Activated CD8-positive, alpha-beta memory T cell treated with anti-CD3 and anti-CD28 coated beads, Interleukin-2, amount 50 U/mL, for 1 hour (primary cell): ENCODE data around the gene PAK4.

Experiments
- DNase-seq: peaks from one replicate; pipeline ENCODE4 v3.0.0-alpha.2; 2020; ENCODE audit errors: extremely low read depth

The PAK4 gene

DNA sequence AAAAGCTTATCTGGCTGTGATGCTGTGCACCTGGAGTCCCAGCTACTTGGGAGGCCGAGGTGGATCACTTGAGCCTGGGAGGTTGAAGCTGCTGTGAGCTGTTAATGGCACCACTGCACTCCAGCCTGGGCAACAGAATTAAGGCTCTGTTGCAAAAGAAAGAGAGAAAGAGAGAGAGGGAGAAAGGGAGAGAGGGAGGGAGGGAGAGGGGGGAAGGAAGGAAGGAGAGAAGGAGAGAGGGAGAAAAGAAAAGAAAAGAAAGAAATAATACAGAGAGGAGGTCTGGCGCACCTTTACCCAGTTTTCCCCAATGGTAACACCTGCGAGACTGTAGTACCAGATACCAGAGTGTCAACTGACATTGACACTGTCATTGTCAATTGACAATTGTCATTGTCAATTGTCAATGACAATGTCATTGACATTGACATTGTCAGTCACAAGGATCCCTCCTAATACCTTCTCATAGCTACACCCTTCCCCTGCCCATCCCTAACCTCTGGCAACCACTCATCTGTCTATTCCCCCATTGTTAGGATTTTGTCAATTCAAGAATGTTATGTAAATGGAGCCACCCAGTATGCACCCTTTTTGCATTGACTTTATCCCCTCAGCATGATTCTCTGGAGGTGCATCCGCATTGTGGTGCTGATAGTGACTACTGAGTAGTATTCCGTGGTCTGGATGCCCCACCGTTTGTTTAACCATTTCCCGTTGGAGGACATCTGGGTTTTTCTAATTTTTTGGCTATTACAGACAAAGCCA, 21.3 kb downstream of the PAK4 start:
- no peak for DNase-seq

DNA sequence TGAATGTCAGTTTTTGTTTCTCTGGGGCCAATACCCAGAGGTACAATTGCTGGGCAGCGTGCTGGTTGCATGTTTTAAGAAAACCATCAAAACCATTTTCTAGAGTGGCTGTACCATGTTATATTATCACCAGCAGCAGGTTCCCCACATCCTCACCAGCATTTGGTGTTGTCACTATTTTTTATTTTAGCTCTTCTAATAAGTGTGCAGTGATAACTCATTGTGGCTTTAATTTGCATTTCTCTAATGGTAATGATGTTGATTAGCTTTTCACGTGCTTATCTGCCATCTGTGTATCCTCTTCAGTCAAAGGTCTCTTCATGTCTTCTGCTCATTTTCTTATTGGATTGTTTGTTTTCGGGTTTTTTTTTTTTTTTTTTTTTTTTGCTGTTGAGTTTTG, 21.9 kb downstream of the PAK4 start:
- no peak for DNase-seq

DNA sequence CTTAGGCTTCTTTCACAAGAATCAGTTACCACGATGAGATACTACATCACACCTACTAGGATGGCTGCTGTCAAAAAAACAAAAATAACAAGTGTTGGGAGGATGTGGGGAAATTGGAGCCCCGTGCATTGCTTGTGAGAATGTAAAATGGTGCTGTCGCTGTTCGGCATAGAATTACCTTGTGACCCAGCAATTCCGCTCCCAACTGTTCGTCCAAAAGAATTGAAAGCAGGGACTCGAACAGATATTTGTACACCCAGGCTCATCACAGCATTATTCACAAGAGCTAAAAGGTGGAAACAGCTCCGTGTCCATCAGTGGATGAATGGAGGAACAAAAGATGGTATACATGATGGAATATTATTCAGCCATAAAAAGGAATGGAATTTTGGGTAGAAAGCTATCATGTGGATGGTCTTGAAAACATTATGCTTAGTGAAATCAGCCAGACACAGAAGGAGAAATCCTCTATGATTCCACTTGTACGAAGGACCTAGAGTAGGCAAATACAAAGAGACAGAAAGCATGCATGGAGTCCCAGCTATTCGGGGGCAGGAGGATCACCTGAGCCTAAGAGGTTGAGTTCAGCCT, 23.4 kb downstream of the PAK4 start:
- DNase-seq = no peak

DNA sequence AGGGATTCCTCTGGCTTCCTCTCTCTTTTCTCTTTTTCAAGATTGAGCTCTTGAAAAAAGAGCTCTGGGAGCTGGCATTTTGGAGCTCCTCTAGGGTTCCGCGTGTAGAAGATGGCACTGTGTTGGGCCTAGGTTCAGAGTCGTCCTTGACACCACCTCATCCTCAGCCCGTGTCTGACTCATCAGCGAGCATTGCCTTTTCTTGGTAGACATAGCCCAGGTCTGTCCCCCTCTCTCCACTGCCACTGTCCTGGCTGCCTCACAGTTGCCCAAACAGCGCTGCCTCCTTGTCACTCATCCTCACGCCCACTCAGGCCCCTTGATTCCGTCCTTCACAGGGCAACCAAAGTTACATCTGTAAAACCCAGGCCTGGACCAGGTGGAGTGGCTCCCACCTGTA, 24.6 kb downstream of the PAK4 start:
- no peak for DNase-seq

DNA sequence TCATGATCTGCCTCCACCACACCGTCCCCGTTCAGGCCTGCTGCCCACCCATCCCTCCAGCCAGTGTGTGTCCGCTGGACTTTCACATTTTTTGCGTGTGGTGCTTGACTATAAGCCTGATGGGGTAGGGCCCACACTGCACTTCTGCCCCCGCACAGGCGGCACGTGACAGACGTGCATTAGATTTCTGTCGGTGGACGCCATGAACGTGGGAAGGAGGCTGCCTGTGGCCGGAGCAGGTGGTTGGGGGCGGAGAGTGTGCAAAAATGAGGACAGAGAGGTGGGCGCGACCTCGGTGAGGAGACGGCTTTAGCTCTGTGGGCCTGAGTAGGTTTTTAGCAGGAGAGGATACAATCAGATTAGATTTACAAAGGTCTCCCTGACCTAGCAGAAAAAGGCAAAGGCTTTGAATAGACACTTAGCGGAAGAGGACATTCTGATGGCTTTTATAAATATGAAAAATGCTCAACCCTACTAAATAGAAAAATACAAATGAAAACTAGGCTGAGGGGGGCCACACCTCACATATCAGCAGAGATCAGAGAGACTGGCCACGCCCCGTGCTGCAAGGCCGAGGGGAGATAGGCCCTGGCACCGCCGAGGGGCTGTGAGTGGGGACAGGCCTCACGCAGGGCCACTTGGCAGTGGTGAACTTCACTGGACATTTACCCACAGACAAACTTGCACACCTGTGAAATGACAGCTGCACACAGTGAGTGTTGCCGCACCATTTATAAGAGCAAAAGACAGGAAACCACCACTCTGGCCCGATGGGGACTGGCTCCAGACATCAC, 25.4 kb downstream of the PAK4 start:
- no peak for DNase-seq

DNA sequence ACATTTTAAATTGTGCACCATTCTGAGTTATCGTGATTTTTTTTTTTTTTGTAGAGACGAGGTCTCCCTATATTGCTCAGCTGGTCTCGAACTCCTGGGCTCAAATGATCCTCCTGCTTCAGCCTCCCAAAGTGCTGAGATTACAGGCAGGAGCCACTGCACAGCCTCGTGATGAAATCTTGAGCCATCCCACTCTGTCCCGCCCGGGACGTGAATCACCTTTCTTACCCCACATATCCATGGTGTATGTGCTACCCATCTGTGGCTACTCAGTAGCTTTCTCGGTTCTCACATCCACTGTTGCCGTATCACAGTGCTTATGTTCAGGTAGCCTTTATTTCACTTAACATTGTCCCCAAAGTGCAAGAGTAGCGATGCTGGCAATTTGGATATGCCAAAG, 26.5 kb downstream of the PAK4 start:
- DNase-seq = no peak

DNA sequence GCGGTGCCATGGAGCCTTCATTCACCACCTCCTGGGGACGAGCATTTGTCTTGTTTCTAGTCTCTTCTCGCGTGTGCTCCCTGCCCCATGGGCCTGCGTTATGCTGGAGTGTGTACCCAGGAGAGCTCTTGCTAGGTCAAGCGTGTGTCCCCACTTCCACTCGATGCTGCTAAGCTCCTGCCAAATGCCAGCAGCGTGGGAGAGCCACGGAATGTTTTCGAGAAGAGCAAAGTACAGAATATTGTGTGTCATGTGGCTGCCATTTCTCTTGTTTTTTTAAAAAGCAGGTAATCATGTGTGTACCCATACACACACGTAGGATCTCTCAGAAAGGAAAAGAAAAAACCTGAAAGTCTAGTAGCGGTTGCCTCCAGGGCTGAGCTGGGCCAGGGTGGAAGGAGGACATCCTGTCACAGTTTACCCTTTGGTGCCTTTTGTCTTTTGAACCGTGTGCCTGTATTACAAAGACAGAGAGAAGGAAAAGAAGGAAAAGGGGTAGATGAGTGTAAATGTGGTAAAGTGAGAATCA, 28.6 kb downstream of the PAK4 start:
- no peak for DNase-seq

DNA sequence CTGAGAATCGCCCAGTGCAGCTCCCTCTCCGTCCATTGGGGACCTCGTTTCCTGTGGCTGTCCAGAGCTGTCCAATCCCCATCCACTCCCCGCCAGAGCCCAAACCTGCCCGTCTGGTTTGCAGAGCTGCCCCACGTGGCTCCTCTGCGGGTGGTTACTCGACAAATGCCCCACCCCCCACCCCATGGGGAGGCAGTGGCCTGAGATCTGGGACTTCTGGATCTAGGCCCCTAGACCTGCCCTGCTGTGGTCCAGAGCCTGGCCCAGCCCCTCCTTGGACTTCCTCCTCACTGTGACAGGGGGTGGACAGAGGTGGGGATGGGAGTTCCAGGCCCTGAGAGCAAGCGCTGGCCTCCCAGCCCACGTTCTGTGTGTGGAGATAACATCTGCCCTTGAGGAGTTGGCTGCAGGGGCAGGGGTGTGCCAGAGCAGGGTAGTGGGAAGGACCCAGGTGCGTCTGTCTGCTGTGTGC, 29.1 kb downstream of the PAK4 start:
- no peak for DNase-seq

DNA sequence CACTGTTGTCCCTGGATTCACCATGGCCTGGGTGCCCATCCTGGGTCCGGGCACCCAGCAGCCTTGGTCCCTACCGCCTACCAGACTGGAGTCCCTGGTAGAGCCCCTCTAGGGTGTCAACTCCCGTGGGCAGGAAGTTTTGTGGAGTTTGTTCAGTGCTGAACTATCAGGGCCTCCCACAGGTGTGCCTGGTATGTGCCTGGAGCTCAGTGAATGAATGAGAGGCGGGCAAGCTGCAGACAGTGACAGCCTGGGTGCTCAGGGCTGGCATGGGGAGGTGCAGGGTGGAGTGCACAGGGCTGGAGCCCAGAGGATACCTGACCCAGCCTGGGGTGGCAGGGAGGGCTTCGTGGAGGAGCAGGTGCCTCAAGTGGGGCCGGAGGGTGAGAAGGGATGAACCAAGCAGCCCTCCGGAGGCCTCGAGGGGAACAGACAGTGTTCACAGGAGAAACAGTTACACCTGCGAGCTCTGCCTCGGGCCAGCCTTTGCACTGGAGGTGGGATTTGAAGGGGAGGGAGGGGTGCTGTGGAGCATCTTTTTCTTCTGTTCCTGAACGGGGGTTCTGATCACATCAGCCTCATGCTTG, 29.6 kb downstream of the PAK4 start:
- DNase-seq = no peak

DNA sequence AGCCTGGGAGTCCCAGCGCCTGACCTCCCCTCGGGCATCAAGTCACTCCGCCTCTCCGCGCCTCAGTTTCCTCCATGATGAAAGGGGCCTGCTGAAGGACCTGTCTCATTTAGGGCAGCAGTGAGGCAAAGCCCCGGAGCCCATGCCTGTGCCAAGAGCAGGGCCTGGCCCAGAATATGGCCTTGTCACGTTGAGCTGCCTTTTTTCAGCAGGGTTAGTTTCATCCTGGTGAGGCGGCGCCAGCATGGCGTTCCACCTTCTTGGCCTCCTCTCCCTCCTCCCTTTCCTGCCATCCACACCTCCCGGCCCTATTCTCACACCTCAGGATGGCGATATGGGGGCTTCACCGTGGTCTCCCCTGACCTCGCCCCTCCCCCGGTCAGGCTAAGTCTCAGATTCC, 30.2 kb downstream of the PAK4 start:
- DNase-seq = no peak

DNA sequence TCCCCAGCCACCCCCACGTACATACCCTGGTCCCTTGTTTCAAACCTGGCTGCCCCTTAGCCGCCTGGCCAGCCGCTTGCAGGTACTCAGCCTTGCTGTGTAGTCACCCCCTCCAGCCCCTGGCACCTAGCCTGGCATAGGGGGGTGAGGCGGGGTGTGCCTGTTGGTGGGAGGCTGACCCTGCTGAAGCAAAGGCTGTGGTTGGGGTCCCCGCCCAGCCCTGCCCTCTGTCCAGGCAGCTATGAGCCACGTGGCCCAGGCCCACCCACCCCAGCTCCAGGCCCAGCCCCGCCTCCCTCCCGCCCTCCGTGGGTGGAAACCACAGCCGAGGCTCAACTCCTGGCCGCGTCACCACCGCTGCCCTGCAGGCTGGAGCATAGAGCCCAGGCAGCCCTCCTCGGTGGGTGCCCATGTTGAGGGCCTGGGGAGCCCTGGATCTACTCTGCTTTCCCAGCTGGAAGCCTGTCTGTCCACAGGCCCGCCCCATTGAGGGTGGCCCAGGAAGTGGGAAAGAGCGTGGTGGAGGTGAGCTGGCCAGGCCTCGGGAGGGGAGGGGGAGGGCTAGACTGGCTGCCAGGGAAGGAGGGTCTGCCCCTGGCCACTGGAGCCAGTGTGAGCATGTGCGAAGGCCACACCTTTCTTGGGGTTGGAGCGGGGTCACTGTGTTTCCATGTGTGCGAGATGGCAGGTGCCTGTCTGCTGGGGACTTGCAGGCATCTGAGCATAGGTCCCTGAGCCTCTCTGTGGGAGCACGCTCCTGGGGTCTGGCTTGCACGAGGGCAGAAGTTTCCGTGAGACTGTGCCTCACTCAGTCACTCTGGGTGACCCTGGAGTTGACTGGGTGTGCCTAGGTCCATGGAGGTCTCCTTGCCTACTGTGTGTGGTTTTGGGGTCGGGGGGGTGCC, 31.0 kb downstream of the PAK4 start:
- DNase-seq = no peak

DNA sequence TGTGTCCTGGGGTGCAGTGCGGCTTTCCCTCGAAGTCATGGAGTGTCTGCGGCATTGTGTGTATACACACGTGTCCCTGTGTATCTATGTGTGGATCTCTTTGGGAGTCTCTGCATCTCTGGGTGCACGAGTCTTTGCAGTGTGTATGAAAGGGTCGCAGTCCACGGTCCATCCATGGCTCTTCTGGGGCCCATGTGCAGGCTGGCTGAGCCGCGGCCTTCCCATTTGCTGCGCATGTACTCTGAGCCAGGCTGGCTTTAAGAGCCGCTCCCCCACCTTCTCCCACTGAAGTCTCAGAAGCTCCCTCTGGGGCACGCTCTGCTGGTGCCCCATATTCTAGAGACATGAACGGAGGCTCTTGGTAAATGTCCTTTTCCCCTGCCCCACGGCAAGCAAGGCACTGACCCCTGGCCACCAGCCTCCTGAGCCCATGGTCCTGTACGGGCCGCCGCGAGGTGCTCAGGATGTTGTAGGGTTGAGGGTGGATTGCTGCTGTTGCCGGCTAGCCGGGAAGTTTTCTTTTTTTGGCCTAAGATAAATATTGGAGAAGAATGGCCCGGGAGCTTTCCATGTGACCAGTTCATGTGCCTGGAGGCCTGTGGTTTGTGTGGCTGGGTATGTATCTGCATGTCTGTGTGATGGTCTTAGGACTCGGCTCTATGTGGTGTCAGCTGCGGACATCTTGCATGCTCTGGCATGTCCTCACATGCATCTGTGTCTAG, 31.9 kb downstream of the PAK4 start:
- DNase-seq = no peak

DNA sequence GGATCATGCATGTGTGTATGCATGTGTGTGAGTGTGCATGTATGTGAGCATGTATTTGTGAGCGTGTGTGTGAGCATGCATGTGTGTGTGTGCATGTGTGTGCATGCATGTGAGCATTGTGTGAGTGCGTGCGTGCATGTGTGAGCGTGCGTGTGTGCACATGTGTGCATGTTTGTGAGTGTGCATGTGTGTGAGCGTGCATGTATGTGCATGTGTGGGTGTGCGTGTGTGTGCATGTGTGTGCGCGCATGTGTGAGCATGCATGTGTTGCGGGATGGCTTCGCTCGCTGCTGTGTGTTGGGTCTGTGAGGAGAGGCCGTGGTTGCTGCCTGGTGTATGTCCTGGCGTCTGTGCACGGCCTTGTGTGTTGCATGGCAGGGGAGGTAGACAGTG, 32.4 kb downstream of the PAK4 start:
- DNase-seq = no peak

DNA sequence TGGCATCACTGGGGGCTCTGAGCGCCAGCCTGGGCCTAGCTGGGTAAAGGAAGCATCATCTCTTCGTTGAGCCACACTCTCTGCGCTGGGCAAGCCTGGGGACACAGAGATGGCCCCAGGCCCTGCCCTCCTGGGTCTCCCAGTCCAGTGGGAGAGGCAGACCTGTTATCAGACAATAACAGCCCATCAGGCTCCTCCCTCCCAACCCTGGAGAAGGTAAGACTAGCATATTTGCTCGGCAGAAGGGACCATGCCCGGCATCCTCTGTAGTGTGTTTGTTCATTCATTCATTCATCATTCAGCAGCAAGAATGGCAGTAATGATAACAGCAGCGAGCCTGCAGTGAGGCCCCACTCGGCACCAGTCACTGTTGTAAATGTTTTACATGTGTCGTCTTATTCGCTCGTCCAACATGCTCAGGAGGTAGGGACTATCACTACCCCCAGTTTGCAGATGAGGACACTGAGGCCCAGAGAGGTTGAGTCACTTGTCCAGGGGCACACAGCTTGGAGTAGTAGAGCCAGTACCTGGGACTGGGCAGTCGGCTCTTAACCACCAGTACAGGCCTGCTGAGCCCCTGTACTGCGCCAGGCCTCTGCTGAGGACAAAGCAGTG, 33.2 kb downstream of the PAK4 start:
- DNase-seq = no peak

DNA sequence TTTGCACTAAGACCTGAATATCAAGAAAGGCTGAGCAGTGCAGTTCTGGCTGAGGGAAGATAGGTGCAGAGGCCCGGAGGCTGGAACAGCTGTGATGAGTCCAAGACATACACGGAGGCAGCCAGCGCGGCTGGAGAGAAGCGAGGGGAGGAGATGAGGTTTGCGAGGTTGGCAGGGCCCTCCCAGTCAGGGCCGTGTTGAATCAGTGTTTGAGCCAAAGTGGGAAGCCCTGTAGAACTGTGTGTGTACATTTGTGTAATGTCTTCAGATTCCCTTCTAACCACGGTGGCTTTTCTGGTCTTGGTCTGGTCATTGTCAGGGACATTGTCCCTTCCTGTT, 34.9 kb downstream of the PAK4 start:
- DNase-seq = no peak

DNA sequence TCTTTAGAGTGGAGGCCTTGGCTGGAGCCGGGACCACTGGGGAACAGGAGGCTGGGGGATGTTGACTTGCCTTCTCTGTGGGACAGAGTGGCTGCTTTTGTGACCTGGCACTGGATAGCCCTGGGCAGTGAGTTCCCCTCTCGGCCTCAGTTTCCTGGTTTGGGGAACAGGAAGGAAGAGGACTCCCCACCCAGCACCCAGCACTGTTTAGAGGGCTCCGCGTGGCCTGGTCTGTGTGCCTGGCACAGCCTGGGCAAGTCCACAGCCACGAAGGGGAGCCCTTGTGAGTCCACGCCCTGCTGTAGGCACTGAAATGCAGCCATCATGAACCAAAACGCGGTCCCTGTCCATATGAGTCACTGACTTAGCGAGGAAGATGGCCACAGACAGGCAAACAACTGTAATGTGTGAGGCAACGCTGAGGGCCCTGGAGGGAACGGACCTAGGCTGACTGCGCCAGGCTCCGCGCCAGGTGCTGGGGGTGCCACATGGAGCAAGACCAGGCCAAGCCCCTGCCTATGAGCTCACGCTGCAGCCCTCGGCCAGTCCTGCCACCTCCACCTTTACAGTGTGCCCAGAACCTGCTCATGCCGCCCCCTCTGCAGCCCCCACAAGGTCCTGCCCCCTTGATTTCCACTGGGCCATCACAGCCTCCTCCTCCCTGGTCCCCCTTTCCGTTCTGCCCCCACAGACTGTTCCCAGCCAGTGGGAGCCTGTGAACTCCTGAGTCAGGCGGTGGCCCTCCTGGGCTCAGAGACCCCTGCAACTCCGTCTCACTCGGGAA, 35.5 kb downstream of the PAK4 start:
- DNase-seq = no peak

DNA sequence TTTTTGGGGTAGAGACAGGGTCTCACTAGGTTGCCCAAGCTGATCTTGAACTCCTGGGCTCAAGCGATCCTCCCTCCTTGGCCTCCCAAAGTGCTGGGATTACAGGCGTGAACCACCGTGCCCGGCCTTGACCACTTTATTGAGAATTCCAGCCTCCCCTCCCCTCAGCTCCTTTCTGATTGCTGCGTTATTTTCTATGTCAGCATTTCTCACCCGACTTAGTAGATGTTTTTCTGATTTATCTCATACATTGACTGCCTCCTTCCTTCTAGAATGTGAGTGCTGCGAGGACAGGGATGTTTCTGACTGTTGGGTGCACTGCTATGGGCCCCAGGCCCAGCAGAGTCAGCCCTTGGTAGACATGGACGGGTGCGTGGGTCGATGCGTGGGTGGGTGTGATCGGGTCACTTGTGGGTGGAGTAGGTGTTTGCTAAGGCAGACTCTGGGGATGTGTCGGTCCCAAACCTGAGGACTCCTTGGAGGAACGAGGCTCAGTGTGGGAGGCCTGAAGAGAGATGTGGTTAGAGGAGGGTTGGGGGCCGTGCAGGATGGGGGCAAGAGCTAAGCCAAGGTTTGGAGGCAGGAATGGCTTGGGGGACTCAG, 37.0 kb downstream of the PAK4 start:
- DNase-seq = no peak

DNA sequence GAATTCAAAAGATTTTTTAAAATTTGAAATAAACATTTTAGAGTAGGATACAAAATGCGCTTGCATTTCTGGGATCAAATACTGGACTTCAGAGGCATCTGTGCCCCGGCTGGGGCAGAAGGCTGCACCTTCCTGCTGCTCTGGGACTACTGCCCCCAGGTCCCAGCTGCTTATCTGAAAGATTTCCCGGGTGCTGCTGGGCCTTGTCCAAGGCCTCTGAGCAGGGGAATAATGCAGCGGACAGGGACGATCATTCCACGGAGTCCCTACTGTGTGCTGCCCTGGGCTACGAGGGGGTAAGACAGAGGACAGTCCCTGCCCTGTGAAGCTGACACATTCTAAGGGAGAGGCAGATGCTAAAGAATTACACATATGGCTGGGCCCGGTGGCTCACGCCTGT, 38.0 kb downstream of the PAK4 start:
- no peak for DNase-seq

DNA sequence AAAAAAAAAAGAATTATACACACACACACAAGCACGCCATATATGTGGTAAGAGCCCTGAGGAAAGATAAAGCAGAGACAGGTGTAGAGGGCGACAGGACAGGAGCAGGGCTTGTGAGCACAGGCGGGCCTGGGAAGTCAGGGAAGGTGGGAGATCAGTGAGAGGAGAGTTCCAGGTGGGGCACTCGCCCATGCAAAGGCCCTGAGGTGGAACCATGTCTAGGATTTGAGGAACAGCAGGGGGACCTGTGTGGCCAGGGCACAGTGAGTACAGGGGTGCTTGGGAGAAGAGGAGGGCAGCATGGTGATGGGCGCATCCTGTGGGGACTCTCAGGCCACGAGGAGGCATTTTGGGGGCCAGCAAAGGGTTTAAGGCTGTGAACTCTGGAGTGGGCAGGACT, 38.7 kb downstream of the PAK4 start:
- DNase-seq = no peak
